ENCODE results near the gene GZF1. TPM values are rescaled to one million over a fixed set of nuclear protein-coding genes. Genes with fewer than 3 reads are reported as not detected.

The GZF1 gene
- polyA plus RNA-seq, 1 of the 3 experiments (the other 2 are of a cell fraction) = 20.6 TPM

DNA sequence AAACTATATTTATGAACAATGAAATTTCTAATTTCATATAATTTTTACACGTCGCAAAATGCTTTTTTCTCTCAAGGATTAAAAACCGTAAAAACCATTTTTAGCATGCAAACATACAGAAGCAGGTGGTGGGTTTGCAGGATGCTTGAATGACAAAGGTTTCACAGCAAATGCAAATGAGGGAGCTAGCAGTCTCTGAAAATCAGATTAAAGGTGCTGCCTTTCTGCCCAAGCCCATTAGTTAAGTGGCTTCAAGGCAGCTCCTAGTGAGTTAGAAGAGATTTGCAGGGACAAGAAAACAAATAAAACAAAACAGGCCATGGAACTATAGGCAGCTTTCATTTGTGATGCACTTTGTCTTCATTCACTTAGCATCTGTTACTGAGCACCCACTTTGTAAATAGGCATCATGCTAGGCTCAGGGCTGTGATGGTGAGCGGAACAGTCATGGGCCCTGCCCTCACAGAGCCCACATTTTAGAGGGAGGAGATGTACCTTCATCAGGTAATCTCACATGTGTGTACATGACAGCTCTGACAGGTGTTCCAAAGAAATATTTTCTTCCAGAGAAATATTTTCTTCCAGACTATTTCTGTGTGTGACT lies 29.8 kb downstream of the GZF1 start:
- Histone ChIP-seq H3K4me3 (ENCODE audit: low read depth in 2 of 2, low read length in 1 of 2) (no peak overlapping the region), H3K9me2 (no peaks in the 10 kb centered on the region), H3K79me2 (ENCODE audit: insufficient read depth) (peaks cover 5% of the 10 kb centered on the region; the same call in 1 of the 2 replicates), H3K36me3 (replicated peaks in 1 of 2; ENCODE audit: control insufficient read depth in 1 of 2, insufficient read depth in 2 of 2, low read length in 1 of 2) (peaks cover 33 to 43% of the 10 kb centered on the region in 2 experiments), H3K27ac (ENCODE audit: low read depth in 2 of 2, low read length in 1 of 2) (no peak overlapping the region), H2AFZ (ENCODE audit: low read depth) (no peak overlapping the region), H3K9ac (no peak overlapping the region), H3F3A (replicated peaks; ENCODE audit: insufficient read depth) (no peaks in the 10 kb centered on the region), H3K27me3 (ENCODE audit: insufficient read depth) (no peaks in the 10 kb centered on the region), H4K20me1 (ENCODE audit: insufficient read depth) (no peaks in the 10 kb centered on the region), H3K4me1 (ENCODE audit: control insufficient read depth in 1 of 2, insufficient read depth in 2 of 2, low read depth in 1 of 2, low read length in 1 of 2) (peaks cover under 1% of the 10 kb centered on the region in 2 experiments; a peak in 1 of 4 replicates), H3K4me2 (no peak overlapping the region), H3K9me3 (no peaks in the 10 kb centered on the region)
- no peak for DNase-seq
- TF ChIP-seq SIN3A (IDR thresholded peaks at IDR 0.05; ENCODE audit: borderline replicate concordance, low read depth, low read length) (no peak), RCOR1 (IDR thresholded peaks at IDR 0.05; ENCODE audit: low read length) (no peak), IRF3 (IDR thresholded peaks at IDR 0.05; ENCODE audit: low read depth, low read length) (no peak), MEF2A (IDR thresholded peaks at IDR 0.05; ENCODE audit: borderline replicate concordance, low read depth) (no peak), MXI1 (IDR thresholded peaks at IDR 0.05; ENCODE audit: low read depth, low read length) (no peak), JUND (IDR thresholded peaks at IDR 0.05) (no peak), FOSL2 (IDR thresholded peaks at IDR 0.05; ENCODE audit: borderline replicate concordance, low read depth) (no peak), POLR2AphosphoS5 (IDR thresholded peaks at IDR 0.05; ENCODE audit: low read depth, low read length) (no peak), GABPA (IDR thresholded peaks at IDR 0.05; ENCODE audit: low read depth) (no peak), SMC3 (IDR thresholded peaks at IDR 0.05; ENCODE audit: low read depth, low read length) (no peak), EP300 (IDR thresholded peaks at IDR 0.05; ENCODE audit: borderline replicate concordance in 1 of 2, low read depth in 1 of 2, low read length in 1 of 2) (no peak), USF2 (IDR thresholded peaks at IDR 0.05; ENCODE audit: borderline replicate concordance, low read depth, low read length) (no peak), GATA2 (CRISPR knock-in tag; IDR thresholded peaks at IDR 0.05) (no peak), TAF1 (IDR thresholded peaks at IDR 0.05; ENCODE audit: borderline replicate concordance, low read depth, low read length) (no peak)
- TF ChIP-seq, protein P1, sequence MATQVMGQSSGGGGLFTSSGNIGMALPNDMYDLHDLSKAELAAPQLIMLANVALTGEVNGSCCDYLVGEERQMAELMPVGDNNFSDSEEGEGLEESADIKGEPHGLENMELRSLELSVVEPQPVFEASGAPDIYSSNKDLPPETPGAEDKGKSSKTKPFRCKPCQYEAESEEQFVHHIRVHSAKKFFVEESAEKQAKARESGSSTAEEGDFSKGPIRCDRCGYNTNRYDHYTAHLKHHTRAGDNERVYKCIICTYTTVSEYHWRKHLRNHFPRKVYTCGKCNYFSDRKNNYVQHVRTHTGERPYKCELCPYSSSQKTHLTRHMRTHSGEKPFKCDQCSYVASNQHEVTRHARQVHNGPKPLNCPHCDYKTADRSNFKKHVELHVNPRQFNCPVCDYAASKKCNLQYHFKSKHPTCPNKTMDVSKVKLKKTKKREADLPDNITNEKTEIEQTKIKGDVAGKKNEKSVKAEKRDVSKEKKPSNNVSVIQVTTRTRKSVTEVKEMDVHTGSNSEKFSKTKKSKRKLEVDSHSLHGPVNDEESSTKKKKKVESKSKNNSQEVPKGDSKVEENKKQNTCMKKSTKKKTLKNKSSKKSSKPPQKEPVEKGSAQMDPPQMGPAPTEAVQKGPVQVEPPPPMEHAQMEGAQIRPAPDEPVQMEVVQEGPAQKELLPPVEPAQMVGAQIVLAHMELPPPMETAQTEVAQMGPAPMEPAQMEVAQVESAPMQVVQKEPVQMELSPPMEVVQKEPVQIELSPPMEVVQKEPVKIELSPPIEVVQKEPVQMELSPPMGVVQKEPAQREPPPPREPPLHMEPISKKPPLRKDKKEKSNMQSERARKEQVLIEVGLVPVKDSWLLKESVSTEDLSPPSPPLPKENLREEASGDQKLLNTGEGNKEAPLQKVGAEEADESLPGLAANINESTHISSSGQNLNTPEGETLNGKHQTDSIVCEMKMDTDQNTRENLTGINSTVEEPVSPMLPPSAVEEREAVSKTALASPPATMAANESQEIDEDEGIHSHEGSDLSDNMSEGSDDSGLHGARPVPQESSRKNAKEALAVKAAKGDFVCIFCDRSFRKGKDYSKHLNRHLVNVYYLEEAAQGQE (IDR thresholded peaks at IDR 0.05; ENCODE audit: low read depth, low read length) = no peak
- TF ChIP-seq, protein P2, sequence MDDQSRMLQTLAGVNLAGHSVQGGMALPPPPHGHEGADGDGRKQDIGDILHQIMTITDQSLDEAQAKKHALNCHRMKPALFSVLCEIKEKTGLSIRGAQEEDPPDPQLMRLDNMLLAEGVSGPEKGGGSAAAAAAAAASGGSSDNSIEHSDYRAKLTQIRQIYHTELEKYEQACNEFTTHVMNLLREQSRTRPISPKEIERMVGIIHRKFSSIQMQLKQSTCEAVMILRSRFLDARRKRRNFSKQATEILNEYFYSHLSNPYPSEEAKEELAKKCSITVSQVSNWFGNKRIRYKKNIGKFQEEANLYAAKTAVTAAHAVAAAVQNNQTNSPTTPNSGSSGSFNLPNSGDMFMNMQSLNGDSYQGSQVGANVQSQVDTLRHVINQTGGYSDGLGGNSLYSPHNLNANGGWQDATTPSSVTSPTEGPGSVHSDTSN (IDR thresholded peaks at IDR 0.05) = no peak
- 94% methylated on average over 4 of the region's 4 CpGs for WGBS (ENCODE audit: low lambda C conversion rate)
- POLR2A ChIA-PET = no interaction called here
- CTCF ChIA-PET = interaction anchor here (0.9 to 1.5 kb wide), 2 partner anchors 9 to 18 kb away, joined by 3 read pairs; no protein-coding TSS in a partner anchor

Data from SK-N-SH (cell line).